ENCODE data around the gene MRGPRD.

MRGPRD gene

DNA sequence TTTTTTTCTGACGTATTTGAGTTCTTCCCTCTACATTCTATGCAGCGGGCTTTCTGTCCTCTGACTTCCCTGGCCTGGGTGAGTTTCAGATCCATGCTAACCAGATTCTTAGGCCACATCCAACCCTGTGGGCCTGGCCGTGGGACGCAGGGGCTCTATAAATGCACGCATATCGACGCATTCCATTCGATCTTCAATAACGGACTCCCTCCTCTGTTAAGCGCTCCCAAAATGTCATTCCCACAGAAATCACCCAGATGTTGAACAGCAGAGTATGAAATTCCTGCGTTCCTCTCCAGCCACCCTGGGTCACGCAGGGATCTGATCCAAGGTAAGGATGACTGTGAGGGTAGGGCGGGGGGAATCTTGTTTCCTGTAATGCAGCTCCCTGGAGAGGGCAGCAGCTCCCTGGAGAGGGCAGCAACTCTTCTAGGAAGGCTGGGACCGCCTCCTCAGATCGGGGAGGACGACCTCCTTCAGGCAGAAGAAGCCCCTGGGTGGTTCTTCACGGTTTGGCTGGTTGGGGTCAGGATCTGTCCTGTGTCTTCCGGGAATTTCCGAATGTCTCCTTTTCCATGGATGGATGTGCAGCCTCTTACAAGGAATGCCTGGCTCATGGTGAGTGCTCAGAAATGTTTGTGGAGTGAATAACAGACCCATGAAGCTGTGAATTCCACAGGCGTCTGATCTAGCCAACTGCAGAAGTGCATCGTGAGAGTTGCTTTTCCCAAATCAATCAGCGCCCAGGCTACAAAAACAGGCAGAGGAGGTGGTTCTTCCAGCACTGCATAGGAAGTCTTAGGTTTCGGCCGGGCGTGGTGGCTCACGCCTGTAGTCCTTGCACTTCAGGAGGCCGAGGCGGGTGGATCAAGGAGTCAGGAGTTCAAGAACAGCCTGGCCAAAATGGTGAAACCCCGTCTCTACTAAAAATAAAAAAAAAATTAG, 12.2 kb downstream of the MRGPRD start:
- DNase-seq (ENCODE audit: low read depth in 2 of 2): no peak

DNA sequence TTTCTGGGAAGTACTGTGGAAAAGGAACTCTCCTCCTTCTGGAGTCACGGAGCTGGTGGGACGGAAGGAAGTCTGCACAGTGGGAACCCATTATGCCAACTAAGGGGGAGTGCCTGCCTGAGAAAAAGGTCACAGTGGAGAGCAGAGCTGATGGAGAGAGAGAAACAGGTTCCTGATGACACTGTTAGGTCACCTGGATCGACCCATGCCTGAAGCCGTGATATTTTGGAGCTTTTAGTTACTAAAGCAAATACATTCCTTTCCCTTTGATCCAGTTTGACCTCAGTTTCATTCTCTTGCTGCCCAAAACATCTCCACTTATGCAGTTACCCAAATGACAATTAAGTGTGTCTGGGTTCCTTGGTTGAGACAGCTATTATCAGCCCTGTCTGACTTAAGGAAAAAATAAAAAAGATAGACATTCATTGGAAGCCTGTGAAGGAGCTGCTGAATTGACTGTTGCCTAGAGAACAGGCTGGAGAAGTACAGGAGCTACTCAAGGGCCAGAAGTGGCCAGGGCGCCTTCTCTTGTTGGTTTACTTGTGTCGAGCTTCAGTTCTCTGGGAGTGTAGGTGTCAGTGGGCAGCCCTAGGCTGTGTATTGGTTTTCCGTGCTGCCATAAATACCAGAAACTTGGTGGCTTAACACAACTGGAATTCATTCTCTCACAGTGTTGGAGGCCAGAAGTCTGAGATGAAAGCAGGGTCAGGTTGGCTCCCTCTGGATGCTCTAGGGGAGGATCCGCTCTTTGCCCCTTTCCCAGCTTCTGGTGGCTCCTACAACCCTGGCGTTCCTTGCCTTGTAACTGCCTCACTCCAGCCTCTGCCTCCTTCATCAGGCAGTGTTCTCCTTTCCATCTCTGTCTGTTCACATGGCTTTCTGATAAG, 13.6 kb downstream of the MRGPRD start:
- DNase-seq (ENCODE audit: low read depth in 2 of 2): no peak

DNA sequence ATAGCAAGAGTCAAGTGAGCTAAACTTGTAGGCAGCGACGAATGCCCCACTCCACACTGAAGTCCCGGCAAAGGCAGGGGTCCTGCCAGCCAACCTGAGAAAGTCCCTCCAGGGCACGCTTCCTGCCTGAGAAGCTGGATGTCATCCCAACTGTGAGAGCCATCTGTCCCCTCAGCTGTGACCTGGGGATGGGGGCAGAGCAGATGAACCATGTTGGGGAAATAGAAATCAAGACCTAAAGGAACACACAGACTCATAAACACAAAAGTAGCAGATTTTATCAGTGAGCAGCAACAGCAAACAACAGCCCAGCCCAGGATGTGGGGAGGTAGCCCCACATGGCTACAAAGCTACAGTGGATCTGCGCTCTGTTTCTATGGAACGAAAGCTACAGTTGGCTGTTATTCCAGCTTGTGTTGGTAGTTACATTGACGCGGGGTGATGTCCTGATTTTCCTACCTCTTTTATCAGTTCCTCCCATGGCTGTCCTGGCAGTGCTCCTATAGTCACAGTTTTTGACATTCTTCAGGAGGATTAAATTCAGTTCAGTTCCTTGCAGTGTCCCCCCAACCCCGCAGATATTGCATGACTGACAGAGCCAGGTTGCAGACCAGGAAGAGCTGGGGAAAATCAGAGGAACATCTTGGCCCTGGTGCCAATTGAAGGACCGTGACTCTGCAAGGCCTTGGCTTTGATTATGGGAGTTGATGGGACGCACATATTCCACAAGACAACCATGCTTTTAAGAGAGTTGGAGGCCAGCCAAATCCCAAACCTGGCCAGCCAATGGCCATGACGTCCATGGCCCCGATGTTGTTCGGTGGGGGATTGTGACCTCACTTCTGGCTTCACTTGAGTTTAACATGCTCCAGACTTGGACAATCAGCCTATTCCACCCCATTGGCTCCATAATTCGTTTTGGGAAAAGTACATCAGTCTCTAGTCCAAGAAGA, 14.6 kb downstream of the MRGPRD start:
- DNase-seq (ENCODE audit: low read depth in 2 of 2): no peak

DNA sequence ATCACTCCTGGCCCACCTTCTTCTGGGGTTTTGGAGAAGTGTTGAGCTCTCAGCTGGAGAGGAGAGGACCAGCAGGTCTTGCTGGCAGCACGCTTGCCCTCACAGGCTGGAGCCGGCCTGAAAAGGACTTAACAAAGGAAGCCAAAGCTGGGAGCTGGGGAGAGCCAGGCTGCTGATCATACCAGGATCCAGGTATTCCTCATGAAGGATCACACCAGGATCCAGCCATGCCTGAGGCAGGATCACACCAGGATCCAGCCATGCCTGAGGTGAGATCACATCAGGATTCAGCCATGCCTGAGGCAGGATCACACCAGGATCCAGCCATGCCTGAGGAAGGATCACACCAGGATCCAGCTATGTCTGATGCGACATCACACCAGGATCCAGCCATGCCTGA, 17.0 kb downstream of the MRGPRD start:
- no peak for DNase-seq (ENCODE audit: low read depth in 2 of 2)

DNA sequence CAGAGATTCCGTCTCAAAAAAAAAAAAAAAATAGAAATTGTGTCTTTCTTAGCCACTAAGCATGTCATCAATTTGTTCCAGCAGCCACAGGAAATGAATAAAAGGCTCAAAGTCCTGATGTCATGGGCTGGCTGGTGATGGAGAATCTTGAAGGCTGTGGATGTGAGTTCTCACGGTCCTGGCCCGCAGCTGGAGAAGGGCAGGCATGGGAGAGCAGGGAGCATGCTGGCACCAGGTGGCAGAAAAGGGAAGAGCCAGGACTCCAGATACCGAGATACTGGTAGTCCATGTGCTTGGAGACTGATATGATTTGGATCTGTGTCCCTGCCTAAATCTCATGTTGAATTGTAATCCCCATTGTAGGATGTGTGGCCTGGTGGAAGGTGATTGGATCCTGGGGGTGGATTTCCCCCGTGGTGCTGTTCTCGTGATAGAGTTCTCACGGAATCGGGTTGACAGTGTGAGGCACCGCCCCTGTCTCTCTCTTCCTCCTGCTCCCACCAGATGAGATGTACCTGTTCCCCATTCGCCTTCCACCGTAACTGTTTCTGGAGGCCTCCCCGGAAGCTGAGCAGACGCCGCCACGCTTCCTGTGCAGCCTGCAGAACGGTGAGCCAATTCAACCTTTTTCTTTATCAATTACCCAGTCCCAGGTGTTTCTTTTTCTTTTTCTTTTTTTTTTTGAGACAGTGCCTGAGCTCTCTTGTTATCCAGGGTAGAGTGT, 18.1 kb downstream of the MRGPRD start:
- DNase-seq (ENCODE audit: low read depth in 2 of 2): no peak

DNA sequence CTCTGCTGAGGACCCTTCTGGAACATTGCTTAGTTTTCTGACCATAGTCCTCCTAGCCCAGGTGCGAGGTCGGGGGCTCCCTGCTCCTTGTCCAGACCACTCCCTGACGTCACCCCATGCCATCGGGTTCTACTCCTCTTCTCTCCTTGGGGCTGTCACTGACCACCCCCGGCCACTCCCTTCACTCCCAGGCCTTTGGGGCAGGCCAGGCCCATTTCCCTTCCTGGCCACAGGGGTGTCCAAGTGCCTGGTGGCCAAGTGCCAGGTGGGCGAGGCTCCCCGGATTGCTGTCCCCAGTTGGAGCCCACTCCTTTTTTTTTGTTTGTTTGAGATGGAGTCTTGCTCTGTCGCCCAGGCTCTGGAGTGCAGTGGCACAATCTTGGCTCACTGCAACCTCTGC, 19.5 kb downstream of the MRGPRD start:
- no peak for DNase-seq (ENCODE audit: low read depth in 2 of 2)

DNA sequence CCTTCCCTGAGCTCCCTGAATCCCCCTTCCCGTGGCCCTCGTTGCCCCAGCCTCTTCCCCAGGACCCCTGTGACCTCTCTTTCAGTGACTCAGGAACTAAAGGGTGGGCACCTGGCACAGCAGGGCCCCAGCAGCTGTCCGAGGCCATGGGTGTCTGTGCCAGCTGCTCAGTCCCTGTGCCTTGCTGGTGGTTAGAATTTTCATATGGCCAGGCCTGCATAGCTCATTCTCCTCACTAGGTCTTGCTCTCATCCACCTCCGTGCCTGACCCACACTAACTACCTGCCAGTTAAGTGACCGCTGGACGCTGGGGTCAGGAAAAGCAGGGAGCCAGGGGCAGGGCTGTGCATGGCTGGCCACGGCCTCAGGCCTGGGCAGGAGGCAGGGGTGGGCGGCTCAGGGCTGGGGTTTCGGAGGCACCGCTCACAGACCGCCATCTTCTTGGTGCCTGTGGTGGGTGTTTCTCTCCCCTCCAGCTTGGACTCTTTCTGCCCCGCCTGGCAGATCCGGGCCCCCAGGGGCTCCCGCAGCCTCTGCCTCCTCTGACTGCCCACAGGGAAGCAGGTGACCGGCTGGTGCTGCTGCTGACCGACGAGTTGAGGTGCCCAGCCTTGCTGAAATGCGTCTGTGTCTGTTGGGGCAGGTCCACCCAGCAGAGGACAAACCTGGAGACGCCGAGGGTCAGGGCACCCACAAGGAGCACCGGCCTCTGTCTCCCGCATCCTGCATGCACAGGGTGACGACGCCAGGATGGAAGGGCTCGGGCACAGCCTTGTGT, 20.3 kb downstream of the MRGPRD start:
- DNase-seq (ENCODE audit: low read depth in 2 of 2): no peak

DNA sequence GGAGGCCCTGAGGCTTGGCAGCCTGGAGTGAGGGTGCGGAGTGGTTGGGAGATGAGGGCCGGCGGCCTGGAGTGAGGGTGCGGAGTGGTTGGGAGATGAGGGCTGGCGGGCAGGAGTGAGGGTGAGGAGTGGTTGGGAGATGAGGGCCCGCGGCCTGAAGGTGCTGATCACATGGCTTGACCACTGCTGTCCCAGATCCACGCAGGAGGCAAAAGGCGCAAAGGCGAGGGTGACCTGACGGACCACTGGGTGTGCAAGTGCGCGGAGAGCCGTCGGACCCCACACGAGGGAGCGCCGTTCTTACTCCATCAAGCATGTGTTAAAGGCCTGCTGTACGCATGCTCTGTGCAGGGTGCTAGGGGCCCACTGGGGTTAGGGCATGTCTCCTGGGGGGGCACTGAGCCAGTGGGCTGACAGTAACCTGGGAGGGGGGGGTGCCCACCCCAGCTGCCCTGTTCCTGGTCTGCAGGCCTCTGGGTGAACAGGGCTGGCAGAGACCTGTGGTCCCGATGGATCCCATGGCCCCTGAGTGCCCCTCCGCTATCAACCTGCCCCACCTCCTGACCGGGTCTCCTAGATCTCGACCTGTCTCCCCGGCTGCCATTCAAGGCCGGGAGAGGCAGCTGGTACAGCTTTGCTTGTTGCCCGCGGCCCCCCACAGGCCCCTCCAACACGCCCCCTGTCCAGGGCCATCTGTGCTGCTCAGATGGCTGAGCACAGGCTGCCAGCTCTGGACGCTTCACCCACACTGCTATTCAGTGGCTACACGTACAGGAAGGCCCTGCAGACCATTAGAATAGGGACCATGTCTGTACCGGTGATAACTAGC, 21.1 kb downstream of the MRGPRD start:
- DNase-seq (ENCODE audit: low read depth in 2 of 2): no peak

DNA sequence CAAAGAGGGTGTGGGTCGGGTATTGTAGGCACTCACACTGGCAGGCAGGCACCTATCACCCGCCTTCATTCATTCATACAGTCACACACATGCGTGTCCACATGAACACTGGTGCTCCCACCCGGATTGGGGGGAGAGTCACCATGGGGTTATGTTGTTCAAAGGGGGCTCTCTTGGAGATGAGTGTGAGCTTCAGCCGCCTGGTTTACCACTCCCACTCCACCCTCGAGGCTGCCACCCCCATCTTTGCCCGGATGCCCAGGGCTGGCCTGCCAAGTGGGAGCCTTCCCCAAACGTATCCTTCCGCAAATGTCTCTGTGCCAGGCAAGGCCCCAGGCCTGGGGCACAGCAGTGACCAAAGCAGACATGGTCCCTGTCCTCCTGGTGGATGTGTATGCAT, 22.6 kb downstream of the MRGPRD start:
- no peak for DNase-seq (ENCODE audit: low read depth in 2 of 2)

DNA sequence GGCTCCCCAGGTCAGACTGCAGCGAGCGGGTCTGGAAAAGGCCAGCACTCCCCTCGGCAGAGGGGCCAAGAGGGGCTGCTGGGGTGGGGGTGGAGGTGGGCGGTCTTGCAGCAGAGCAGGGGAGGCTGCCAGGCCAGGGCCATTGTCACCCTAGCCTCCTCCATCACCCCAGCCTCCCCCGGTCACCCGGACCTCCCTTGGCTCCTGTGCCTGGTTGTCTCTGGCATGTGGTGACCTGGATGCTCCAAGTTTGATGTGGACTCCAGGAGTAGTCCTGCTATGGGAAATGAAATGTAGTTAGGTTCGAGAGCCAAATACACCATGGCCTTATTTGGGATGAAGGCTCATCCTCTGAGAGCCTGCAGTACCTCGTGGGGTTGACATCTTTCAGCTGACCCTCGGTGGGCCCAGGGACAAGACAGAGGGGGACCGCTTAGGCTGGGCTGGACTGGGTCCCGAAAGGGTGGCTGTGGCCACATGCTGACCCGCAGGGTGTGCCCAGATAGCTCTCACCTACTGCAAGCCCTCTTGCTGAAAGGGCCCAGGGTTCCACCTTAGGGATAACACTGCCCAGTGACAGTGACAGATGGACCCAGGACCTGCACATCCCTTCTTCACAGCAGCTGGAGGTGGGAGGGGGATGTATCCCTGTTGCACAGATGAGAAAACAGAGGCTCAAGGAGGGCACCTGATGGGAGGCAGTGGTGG, 24.1 kb downstream of the MRGPRD start:
- no peak for DNase-seq (ENCODE audit: low read depth in 2 of 2)

DNA sequence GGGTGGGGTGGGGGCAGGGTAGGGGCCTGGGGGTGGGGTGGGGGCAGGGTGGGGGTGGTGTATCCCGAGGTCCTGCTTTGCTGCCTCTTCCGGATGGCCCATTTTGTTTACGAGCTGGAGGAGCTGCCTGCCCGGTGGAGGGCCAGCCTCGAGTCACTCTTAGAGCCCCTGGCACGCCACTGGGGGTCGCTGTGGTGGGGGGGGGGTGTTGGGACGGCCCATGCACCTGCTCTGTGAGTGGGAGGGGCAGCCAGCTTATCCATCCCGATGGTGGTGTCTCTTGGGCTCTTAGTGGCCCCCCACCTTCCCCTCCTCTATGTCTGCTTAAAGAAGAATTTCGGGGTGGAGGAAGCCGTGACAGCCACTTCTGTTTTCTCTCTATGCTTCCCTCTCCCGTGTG, 24.6 kb downstream of the MRGPRD start:
- DNase-seq (ENCODE audit: low read depth in 2 of 2): no peak

DNA sequence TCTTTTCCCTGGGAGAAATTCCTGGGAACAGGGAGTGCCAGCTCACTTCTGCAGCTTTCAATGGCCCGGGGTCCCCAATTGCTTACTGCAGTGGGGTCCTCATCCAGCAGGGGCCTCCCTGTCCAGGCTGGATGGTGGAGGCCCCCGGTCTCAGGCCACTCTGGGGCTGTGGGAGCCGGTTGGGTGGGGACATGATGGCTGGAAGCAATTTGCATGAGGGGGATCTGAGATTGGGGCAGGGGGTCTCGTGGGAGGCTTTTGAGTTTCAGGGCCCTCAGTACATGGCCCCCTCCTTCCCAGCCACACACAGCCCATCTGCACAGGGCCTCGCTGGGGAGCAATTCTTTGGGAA, 25.2 kb downstream of the MRGPRD start:
- DNase-seq (ENCODE audit: low read depth in 2 of 2): no peak

DNA sequence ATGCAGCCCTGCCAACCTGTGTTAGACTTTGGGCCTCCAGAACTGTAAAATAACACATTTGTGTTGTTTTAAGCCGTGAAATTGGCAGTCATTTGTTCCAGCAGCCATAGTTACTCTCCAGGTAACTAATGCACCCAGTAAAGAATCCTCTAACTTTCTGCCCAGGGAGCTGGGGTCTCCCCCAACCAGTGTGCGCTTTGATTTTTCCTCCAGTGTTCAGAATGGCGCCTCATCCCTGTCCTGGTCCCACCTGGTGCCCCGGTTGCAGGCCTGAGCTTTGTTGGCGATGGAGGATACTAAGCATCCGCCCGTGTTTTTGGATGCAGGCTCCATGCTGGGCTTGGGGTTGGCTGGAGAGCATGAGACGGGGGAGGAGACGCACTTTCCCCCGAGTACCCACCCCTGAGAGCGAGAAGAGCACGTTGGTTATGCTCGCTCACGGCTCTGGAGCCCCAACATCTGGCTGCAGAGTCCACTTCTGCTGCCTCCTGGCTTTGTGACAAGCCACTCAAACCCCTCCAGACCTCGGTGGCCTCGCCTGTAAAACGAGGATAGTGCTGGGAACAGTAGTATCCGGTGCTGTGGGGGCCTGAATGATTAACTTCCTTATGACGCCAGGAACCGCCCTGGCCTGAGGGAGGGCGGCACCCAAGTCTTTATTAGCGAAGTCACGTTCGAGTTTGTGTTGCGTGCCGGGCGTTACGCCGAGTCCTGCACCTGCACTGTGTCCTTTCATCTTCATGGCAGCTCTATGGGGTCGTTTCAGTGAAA, 25.8 kb downstream of the MRGPRD start:
- no peak for DNase-seq (ENCODE audit: low read depth in 2 of 2)

DNA sequence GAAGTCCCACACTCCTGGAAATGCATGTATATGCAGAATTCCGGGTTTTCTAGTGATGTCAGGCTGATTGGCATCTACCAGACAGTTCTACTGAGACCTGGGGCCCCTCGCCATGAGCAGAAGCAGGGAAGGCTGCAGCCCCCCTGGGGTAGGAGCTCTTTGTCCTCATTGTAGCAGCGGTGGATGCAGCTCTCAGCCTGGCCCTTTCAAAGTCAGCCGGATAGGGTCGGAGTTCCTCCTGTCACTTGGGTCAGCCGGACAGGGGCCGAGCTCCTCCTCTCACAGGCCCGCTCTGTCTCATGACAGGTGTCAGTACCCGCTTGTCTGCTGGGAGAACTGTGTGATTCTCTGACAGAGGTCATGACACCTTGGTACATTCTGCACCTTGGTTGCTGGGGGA, 30.0 kb downstream of the MRGPRD start:
- no peak for DNase-seq (ENCODE audit: low read depth in 2 of 2)

DNA sequence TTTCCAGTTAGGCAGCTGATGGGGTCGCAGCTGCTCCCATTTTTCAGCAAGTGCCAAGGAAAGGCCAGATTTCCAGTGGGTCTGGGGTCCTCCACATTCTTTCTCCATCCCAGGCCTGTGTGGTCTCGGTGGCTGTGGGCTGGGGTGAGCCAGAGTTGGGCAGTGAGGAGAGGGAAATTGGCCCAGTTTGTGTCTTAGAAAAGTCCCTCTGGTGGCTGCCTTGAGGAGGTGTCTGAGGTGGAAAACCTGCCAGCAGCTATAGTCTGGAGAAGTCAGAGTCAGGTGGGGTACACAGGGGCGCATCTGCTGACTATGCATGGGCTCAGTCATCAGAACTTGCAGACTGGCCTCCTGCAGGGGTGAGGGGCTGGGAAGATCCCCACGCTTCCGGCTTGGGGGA, 30.5 kb downstream of the MRGPRD start:
- DNase-seq (ENCODE audit: low read depth in 2 of 2): no peak

DNA sequence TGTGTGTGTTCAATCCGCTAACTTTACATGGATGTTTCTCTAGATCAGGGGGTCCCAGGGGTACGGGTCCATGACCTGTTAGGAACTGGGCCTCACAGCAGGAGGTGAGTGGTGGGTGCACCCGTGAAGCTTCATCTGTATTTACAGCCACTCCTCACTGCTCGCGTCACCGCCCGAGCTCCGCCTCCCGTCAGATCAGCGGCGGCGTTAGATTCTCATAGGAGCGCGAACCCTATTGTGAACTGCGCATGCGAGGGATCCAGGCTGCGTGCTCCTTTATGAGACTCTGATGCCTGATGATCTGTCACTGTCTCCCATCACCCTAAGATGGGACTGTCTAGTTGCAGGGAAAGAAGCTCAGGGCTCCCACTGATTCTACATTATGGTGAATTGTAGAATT, 31.9 kb downstream of the MRGPRD start:
- DNase-seq (ENCODE audit: low read depth in 2 of 2): no peak

DNA sequence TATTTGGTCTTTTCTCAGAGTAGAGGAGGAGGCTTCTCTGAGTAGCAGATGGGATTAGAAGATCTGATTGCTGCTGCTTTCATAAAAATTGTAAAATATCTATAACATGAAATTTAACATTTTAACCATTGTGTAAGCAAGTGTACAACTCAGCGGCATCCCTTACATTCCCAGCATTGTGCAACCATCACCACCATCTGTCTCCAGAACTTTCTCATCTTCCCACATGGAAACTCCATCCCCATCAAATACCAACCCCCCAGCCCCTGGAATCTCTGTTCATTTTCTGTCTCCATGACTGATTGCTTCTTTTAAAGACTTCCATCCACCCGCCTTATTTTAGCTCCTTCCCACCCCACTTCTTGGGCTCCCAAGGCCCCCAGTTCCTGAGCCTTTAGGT, 32.3 kb downstream of the MRGPRD start:
- no peak for DNase-seq (ENCODE audit: low read depth in 2 of 2)

DNA sequence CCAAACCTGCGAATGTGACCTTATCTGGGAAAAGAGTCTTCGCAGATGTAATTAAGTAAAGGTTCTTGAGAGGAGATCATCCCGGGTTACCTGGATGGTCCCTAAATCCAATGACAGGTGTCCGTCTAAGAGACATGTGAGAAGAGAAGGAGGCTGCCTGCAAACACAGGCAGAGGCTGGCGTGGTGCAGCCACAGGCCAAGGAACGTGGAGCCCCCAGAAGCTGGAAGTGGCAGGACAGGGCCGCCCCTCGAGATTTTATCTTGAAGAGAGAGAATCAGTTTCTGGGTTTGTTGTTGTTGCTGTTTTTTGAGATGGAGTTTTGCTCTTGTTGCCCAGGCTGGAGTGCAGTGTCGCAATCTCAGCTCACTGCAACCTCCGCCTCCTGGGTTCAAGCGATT, 33.6 kb downstream of the MRGPRD start:
- DNase-seq (ENCODE audit: low read depth in 2 of 2): no peak

All from activated CD8-positive, alpha-beta memory T cell treated with anti-CD3 and anti-CD28 coated beads for 4 hours (primary cell).